Hematopoietic multipotent progenitor cell treated with erythropoietin and hydrocortisone succinate and interleukin-3 and kit ligand, for 8 days (in vitro differentiated cells): ENCODE measurements around the gene PACRG.
"Not testable (repeated sequence)": the region's sequence is repeated elsewhere in the genome, so short reads cannot be mapped to it uniquely, and the experiment has no call there.

Experiments
- DNase-seq: peaks from one replicate; pipeline ENCODE4 v3.0.0-alpha.2; 2015

The PACRG gene

GRCh38 chr6:163298079-163298830 lies 570.5 kb downstream of the PACRG start:
- no peak for DNase-seq

DNA sequence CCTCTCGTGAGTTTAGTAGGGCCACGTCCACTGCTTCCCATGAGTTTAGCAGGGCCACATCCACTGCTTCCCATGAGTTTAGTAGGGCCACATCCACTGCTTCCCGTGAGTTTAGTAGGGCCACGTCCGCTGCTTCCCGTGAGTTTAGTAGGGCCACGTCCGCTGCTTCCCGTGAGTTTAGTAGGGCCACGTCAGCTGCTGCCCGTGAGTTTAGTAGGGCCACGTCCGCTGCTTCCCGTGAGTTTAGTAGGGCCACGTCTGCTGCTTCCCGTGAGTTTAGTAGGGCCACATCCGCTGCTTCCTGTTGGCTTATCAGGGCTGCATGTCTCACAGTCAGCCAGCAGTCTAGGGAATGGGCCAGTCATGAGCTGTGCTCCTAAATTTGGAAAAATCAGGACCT lies 573.1 kb downstream of the PACRG start:
- no peak for DNase-seq

DNA sequence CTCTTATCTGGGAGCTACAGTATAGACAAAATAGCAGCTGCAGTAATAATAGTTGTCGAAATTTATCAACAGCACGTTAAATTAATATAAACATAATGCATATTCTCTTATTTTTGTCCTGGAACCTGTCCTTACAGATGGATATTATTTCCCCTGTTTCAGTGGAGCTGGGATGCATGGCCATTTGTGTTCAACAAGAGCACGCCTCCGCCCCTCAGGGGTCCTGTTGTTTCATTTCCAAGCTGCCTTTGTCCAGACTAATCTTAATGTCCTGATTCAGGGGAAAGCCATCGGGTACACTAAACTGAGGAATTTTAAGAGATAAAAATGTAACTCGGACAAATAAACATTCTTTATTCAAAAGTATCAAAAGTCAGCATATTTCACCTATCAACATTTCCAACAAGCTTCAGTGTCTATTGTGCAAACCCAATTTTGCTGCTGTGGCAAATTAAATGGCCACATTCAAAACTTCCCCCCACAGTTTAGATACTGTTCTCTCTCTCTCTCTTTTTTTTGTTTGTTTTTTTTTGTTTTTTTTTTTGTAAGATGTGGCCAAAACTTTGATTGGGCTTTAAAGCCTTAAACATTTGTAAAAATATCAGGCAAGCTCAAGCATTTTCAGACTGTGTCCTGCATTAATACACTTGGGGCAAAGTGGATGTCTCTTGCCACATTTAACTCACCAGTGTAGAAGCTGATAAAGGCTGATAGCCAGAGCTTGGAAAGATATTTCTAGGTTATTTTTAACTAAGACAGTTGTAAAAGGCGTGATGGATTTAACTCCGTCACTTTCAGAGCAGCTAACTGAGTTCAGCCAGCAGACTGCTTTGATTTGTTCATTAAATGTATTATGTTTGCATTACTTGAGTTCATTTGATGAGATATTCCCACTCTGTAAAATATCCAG lies 574.2 kb downstream of the PACRG start:
- DNase-seq = no peak

DNA sequence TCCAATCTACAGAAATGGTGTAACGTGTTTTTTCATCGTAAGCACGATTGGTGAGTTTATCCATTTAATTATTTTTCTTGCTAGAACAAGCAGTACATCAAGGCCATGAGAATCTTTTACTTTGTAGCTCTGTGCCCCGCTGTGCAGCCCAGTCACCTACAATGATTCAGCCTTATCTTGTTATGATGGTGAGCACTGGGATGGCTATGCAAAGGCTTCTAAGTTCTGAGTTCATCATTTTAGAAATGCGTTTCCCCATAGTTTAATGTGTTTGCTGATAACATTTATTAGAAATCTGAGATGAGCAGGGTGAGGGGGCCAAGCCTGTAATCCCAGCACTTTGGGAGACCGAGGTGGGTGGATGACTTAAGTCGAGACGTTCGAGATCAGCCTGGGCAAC lies 575.0 kb downstream of the PACRG start:
- DNase-seq = no peak

GRCh38 chr6:163306000-163306399 lies 578.2 kb downstream of the PACRG start:
- no peak for DNase-seq

DNA sequence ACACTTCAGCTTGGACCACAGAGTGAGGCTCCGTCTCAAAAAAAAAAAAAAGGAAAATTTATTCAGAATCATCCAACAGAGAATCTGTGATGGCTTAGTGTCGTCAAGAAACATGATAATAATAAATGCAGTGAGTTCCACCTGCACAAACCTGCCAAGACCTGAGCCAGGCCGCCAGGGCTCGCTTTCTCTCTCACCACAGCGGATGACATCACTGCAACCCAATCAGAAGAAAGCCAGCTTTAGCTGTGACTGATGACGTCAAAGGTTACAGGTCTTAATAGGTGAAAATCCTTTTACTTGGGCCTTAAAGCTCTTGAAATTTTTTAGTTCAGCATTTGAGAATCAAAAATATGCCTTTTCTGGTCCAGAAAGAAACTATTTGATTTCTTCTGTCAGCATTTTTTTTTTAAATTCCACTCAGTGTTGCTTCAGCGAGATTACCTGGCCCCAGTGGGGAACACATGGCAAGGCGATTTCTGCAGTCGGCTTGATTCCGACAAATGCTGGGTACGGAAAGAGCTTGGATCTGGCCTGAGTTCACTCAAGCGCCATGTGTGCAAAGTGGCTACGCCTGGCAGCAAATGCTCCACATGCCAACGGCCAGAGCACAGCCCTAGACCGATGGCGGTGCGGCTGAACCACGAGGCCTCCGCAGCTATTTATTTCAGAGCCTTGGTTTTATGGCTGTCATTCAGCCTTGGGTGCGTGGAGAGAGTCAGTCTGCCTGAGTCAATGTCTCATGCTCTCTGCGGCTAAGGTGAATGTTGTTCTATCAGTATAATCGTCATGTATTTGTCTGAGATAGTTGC lies 581.1 kb downstream of the PACRG start:
- DNase-seq = no peak

DNA sequence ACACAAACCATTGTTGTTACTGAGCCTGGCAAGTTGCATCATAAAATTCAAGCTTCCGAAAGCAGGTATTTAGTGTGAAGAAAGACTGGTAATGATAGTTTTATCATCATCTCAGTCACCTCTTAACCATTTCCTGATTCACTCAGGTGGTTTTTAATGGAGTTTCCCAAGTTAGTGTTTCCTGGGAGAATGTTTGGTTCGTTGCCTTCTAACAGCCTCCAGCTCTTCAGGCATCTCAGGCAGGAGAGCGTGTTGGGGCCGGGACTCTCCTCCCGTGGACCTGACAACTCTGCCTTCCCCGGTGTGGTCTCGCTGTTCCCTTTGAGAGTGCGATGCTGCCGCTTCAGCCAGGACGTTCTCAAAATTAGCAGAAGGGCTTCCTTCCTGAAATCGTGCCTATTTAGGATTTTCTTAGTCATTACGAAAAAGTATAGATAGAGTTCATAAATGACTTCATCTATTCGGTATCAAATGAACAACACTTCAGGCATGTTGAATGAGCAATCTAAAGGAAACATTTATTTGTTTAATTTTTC lies 581.8 kb downstream of the PACRG start:
- DNase-seq = no peak

GRCh38 chr6:163310096-163310972 lies 582.6 kb downstream of the PACRG start:
- DNase-seq = no peak

DNA sequence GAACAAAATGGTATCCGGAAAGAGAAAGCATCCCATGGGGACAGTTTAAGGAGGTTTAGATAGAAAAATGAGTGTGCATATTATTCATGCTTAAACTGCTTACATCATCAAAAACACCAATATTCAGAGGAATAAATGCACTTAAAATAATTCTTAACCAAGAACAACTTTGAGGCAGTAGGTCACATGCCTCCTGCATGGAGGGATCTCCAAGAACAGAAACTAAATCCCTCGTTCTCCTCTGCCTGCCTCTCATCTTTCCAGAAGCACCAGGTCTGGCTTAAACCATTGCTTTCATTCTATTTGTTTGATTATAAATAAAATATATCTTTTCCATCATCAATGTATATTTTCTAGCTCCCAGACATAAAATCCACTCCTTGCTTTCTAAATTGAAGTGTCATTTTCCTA lies 583.2 kb downstream of the PACRG start:
- DNase-seq = no peak

GRCh38 chr6:163311830-163312229 lies 584.1 kb downstream of the PACRG start:
- DNase-seq = no peak

DNA sequence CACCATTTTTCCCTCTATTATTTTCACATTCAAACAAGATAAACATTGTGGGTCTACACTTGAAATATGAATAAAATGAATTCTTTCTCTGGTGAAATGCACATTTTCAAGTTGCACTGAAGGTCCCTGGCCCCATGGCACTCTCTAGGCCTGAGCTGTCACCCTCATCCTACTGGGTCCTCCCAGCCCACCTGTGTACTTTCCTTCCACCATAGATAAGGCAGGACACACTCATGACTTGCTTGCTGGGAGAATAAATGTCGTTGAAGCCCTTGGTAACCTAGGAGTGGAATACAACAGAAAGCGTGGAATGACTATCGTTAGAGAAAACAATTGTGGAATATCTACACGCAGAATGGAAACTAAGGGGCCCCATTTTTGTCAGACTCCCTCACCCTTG lies 585.8 kb downstream of the PACRG start:
- DNase-seq = no peak

GRCh38 chr6:163313981-163314380 lies 586.2 kb downstream of the PACRG start:
- DNase-seq = no peak

DNA sequence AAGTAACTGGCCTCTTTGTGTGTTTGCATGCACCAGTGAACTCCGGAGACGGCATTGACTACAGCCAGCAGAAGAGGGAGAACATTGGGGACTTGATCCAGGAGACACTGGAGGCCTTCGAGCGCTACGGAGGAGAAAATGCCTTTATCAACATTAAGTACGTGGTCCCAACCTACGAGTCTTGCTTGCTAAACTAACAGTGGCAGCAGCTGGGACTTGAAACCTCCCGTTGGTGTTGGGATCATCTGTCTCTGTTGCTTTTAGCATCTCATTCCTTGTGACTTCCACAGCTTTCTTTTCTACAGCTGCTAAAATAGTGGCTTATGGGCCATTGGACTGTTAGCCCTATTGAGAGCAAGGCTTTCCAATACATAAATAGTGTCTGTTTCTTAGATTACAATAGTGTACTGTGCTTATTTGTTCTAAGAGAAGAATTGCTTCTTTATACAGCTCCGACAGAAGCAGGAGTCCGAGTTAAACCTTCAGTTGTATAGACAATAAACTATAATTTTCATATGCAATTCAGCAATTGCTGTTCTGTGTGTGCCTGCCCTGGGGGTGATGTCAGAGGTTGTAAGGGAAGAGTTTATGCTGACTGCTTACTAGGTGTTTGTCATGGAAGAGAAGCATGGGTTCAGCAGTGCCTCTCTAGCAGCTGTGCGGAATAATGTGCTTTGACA lies 587.2 kb downstream of the PACRG start:
- no peak for DNase-seq

GRCh38 chr6:163316866-163317495 lies 589.2 kb downstream of the PACRG start:
- not testable (repeated sequence) for DNase-seq

GRCh38 chr6:163318071-163318786 lies 590.5 kb downstream of the PACRG start:
- no peak for DNase-seq

DNA sequence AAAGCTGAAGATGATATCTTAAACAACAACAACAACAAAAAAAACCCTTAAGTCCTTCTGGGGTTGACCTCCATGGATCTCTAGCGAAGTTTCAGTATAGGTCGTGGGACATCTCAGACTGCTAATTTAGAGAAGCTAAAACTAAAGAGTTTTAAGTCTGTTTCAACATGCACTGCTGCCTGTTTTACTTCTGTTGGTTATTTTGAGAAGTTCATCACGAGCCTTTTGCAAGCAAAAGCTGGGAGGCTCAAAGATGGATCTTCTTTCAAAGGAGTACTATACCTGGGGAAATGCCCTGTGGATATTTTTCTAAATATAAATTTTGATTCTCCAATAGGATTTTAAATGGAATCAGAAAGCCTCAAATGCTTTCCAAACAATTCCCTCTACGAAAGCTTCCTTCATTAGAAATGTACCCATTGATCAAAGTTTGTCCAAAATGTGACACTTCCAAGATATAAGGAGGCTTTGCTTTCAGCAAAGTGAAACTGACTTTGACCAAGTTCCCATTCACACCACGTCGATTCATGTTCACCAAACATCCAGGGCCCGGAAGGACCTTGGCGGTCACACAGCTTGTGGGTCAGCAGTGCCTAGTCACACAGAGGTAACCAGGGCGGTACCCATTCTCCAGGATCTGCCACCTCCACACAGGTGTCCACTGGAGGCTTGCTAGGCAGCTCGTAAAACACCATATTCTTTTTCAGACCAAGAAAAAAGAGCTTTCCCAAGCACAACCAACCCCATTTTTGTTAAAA lies 592.0 kb downstream of the PACRG start:
- DNase-seq = no peak

DNA sequence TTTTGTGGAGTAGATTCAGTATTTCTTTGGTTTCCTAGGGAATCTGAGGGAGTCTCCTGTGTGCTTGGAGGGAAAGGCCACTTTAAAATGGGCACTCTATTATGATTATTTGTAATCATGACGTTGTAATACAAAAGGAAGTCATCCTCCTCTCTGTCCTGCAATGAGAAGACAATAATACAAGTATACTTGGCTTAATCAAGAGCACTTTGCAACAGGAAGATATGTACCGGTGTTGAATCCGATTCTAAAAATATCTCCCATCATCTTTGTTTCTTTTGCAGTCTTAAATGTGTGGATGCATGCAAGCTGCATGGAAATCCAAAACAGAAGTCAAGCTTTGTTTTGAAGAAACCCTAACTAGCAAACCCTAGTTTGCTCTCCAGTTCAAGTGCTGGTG lies 592.6 kb downstream of the PACRG start:
- no peak for DNase-seq

DNA sequence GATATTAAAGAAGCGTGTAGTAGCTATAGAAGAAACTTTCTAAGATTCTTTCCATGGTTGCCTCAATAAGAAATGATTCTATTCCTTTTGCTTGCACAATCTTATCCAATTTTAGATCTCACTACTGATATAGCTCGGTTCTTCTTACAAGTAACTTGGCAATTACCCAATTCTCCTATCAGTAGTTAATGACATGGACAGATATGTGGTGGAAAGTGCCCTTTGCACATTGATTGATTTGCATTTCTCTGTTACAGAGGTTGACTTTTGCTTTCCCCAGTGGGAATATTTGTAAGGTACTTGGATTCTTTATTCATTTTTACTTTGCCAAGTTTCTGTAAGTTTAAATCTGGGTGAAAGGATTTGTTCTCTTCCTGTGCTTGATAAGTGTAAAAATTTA lies 593.0 kb downstream of the PACRG start:
- no peak for DNase-seq

GRCh38 chr6:163321717-163322116 lies 593.9 kb downstream of the PACRG start:
- no peak for DNase-seq
